H7 (cell line): Measurements from ENCODE around the gene MTOR. TPM values are rescaled to one million over a fixed set of nuclear protein-coding genes. Genes with fewer than 3 reads are reported as not detected.
"Not testable (repeated sequence)": the region's sequence is repeated elsewhere in the genome, so short reads cannot be mapped to it uniquely, and the experiment has no call there.

Source experiments
- DNase-seq: peaks from one replicate; pipeline ENCODE4 v3.0.0; 2012
- H3K27me3 ChIP-seq: 2 replicates; pipeline ENCODE4 v1.6.0; 2011; ENCODE audit warnings: mild to moderate bottlenecking, low read length; ENCODE audit not compliant: control insufficient read depth, insufficient read depth
- H3K36me3 ChIP-seq: replicated peaks from 2 replicates; pipeline ENCODE4 v1.5.1; 2011; ENCODE audit warnings: low read length; ENCODE audit not compliant: control insufficient read depth, insufficient read depth
- H3K4me3 ChIP-seq: 2 replicates; pipeline ENCODE4 v1.5.1; 2011; ENCODE audit warnings: low read depth, mild to moderate bottlenecking, control low read depth, low read length, moderate library complexity; ENCODE audit not compliant: insufficient read depth
- total RNA-seq: library from RNA; depleted of rRNA; stranded (reverse); fragments of >200 nt; shearing (Covaris generic); gene quantifications from 2 replicates; pipeline ENCODE4 v1.2.3, GENCODE V29; 2014

Gene MTOR
- total RNA-seq, 1 experiment from 2014 or later: 74.4 TPM

GRCh38 chr1:11125931-11126330 is 136.4 kb downstream of the MTOR start:
- no peak for DNase-seq
- H3K36me3 ChIP-seq: peaks cover 58% of the 10 kb centered on the region
- no peak overlapping the region for H3K4me3 ChIP-seq
- no peaks in the 10 kb centered on the region for H3K27me3 ChIP-seq

GRCh38 chr1:11124965-11125364 is 137.4 kb downstream of the MTOR start:
- DNase-seq: no peak
- no peak overlapping the region for H3K4me3 ChIP-seq
- peaks cover 55% of the 10 kb centered on the region for H3K36me3 ChIP-seq
- no peaks in the 10 kb centered on the region for H3K27me3 ChIP-seq

- no peak for DNase-seq
- peaks cover 24% of the 10 kb centered on the region for H3K36me3 ChIP-seq
- H3K4me3 ChIP-seq: no peak overlapping the region
- H3K27me3 ChIP-seq: no peaks in the 10 kb centered on the region
Observed at GRCh38 chr1:11116318-11116717, 146.0 kb downstream of the MTOR start.

- H3K36me3 ChIP-seq: peaks cover 23% of the 10 kb centered on the region
- DNase-seq: no peak
- no peak overlapping the region for H3K4me3 ChIP-seq
- no peaks in the 10 kb centered on the region for H3K27me3 ChIP-seq
Observed at GRCh38 chr1:11114966-11115365, 147.4 kb downstream of the MTOR start.

GRCh38 chr1:11109047-11109760 is 153.1 kb downstream of the MTOR start:
- Histone ChIP-seq H3K27me3 (no peaks in the 10 kb centered on the region), H3K4me3 (no peak overlapping the region), H3K36me3 (peaks cover 30% of the 10 kb centered on the region)
- DNase-seq: no peak

- Histone ChIP-seq H3K4me3 (no peak overlapping the region), H3K27me3 (no peaks in the 10 kb centered on the region), H3K36me3 (peaks cover 25% of the 10 kb centered on the region)
- DNase-seq: no peak
Observed at GRCh38 chr1:11107599-11107998, 154.8 kb downstream of the MTOR start.

- H3K4me3 ChIP-seq: no peak overlapping the region
- H3K27me3 ChIP-seq: no peaks in the 10 kb centered on the region
- no peak for DNase-seq
- peaks cover 21% of the 10 kb centered on the region for H3K36me3 ChIP-seq
Observed at GRCh38 chr1:11105586-11105985, 156.8 kb downstream of the MTOR start.

- Histone ChIP-seq H3K27me3 (no peaks in the 10 kb centered on the region), H3K4me3 (no peak overlapping the region), H3K36me3 (peaks cover 7% of the 10 kb centered on the region)
- no peak for DNase-seq
Observed at GRCh38 chr1:11101347-11101746, 161.0 kb downstream of the MTOR start.

GRCh38 chr1:11100806-11101205 is 161.5 kb downstream of the MTOR start:
- not testable (repeated sequence) for H3K4me3 ChIP-seq, DNase-seq, H3K36me3 ChIP-seq, H3K27me3 ChIP-seq

- peaks cover 6% of the 10 kb centered on the region for H3K36me3 ChIP-seq
- no peak for DNase-seq
- H3K4me3 ChIP-seq: peak overlapping the region; percentile 99
- no peaks in the 10 kb centered on the region for H3K27me3 ChIP-seq
Observed at GRCh38 chr1:11100149-11100493, 162.2 kb downstream of the MTOR start.

- DNase-seq: peak; percentile 98
- Histone ChIP-seq H3K4me3 (peak within 1 kb of the TSS; percentile 99), H3K36me3 (peaks cover 8% of the 10 kb centered on the region), H3K27me3 (no peaks in the 10 kb centered on the region)
Observed at GRCh38 chr1:11099310-11100148, 162.8 kb downstream of the MTOR start, which contains the start of gene EXOSC10. Gene EXOSC10, minus strand, starts transcription at chr1:11099869. Its CDS starts 38 bp downstream, at chr1:11099831.

- Histone ChIP-seq H3K36me3 (peaks cover 10% of the 10 kb centered on the region), H3K4me3 (peak overlapping the region; percentile 99), H3K27me3 (no peaks in the 10 kb centered on the region)
- DNase-seq: no peak
Observed at GRCh38 chr1:11098931-11099309, 163.4 kb downstream of the MTOR start.

- H3K4me3 ChIP-seq, DNase-seq, H3K27me3 ChIP-seq: not testable (repeated sequence)
- peaks cover 33% of the 10 kb centered on the region for H3K36me3 ChIP-seq
Observed at GRCh38 chr1:11083784-11084183, 178.6 kb downstream of the MTOR start.

GRCh38 chr1:11080931-11081330 is 181.4 kb downstream of the MTOR start:
- peaks cover 41% of the 10 kb centered on the region for H3K36me3 ChIP-seq
- H3K27me3 ChIP-seq: no peaks in the 10 kb centered on the region
- no peak for DNase-seq
- no peak overlapping the region for H3K4me3 ChIP-seq

GRCh38 chr1:11078631-11079030 is 183.7 kb downstream of the MTOR start:
- no peak for DNase-seq
- no peak overlapping the region for H3K4me3 ChIP-seq
- H3K36me3 ChIP-seq: peaks cover 55% of the 10 kb centered on the region

More at GRCh38 chr1:11078631-11079030, 183.7 kb downstream of the MTOR start:
- no peaks in the 10 kb centered on the region for H3K27me3 ChIP-seq
